ENCODE data around the gene PMVK.

The PMVK gene

GRCh38 chr1:154945962-154946850, 9.7 kb upstream of the PMVK start:
- DNase-seq, result no peak

GRCh38 chr1:154945160-154945961, 8.8 kb upstream of the PMVK start:
- DNase-seq, result no peak

GRCh38 chr1:154944401-154945159, 8.1 kb upstream of the PMVK start:
- no peak for DNase-seq

- no peak for DNase-seq
Observed at GRCh38 chr1:154943649-154944400, 7.3 kb upstream of the PMVK start.

GRCh38 chr1:154941333-154942013, 5.0 kb upstream of the PMVK start:
- DNase-seq, result no peak

GRCh38 chr1:154940651-154941194, 4.2 kb upstream of the PMVK start:
- DNase-seq, result no peak

- DNase-seq, result no peak
Observed at GRCh38 chr1:154940213-154940560, 3.7 kb upstream of the PMVK start.

- no peak for DNase-seq
Observed at GRCh38 chr1:154938604-154939399, 2.3 kb upstream of the PMVK start.

- DNase-seq, result no peak
Observed at GRCh38 chr1:154937988-154938386, 1.5 kb upstream of the PMVK start.

GRCh38 chr1:154937085-154937987, 817 bp upstream of the PMVK start:
- peak; percentile 92 for DNase-seq

GRCh38 chr1:154935749-154936554, 567 bp downstream of the PMVK start:
- DNase-seq, result no peak

- DNase-seq, result no peak
Observed at GRCh38 chr1:154934358-154934948, 2.1 kb downstream of the PMVK start.

- DNase-seq, result no peak
Observed at GRCh38 chr1:154931940-154932487, 4.5 kb downstream of the PMVK start.

GRCh38 chr1:154926201-154926600, 10.3 kb downstream of the PMVK start:
- DNase-seq, result no peak

GRCh38 chr1:154925335-154926170, 11.0 kb downstream of the PMVK start:
- DNase-seq, result no peak

- no peak for DNase-seq
Observed at GRCh38 chr1:154923695-154924094, 12.8 kb downstream of the PMVK start.

- no peak for DNase-seq
Observed at GRCh38 chr1:154913273-154913672, 23.2 kb downstream of the PMVK start.

All from fibroblast of skin of back (primary cell).